GM21717 (cell line): ENCODE measurements around the gene MAPRE2.
"Not testable (repeated sequence)": the region's sequence is repeated elsewhere in the genome, so short reads cannot be mapped to it uniquely, and the experiment has no call there.

Source experiments
- ATAC-seq: cut with Tn5 transposase; IDR thresholded peaks from one replicate; pipeline ENCODE4 v1.9.1; 2021; ENCODE audit warnings: mild to moderate bottlenecking, moderate library complexity; ENCODE audit not compliant: unreplicated experiment

MAPRE2 gene

GRCh38 chr18:35088921-35089320 lies 47.7 kb downstream of the MAPRE2 start:
- ATAC-seq, result no peak

GRCh38 chr18:35089382-35089781 lies 48.2 kb downstream of the MAPRE2 start:
- ATAC-seq, result no peak

GRCh38 chr18:35089891-35090550 lies 48.8 kb downstream of the MAPRE2 start:
- ATAC-seq, result no peak

GRCh38 chr18:35091841-35092240 lies 50.6 kb downstream of the MAPRE2 start:
- ATAC-seq, result no peak

- ATAC-seq, result peak; percentile 79
These were observed 54.9 kb downstream of the MAPRE2 start for GRCh38 chr18:35095983-35096676.

- no peak for ATAC-seq
These were observed 55.4 kb downstream of the MAPRE2 start for GRCh38 chr18:35096677-35097011.

GRCh38 chr18:35097195-35097594 lies 56.0 kb downstream of the MAPRE2 start:
- no peak for ATAC-seq

GRCh38 chr18:35097763-35098162 lies 56.5 kb downstream of the MAPRE2 start:
- ATAC-seq, result no peak

GRCh38 chr18:35099911-35100310 lies 58.7 kb downstream of the MAPRE2 start:
- no peak for ATAC-seq

GRCh38 chr18:35104391-35105051 lies 63.3 kb downstream of the MAPRE2 start:
- ATAC-seq, result no peak

GRCh38 chr18:35106013-35106844 lies 65.0 kb downstream of the MAPRE2 start:
- no peak for ATAC-seq

GRCh38 chr18:35106845-35107148 lies 65.6 kb downstream of the MAPRE2 start:
- ATAC-seq, result no peak

GRCh38 chr18:35107216-35107615 lies 66.0 kb downstream of the MAPRE2 start:
- no peak for ATAC-seq

- not testable (repeated sequence) for ATAC-seq
These were observed 66.9 kb downstream of the MAPRE2 start for GRCh38 chr18:35108088-35108487.

GRCh38 chr18:35110059-35110458 lies 68.8 kb downstream of the MAPRE2 start:
- no peak for ATAC-seq

- no peak for ATAC-seq
These were observed 69.6 kb downstream of the MAPRE2 start for GRCh38 chr18:35110554-35111485.

GRCh38 chr18:35112696-35113095 lies 71.5 kb downstream of the MAPRE2 start:
- ATAC-seq, result no peak

- no peak for ATAC-seq
These were observed 73.1 kb downstream of the MAPRE2 start for GRCh38 chr18:35114305-35114704.

GRCh38 chr18:35116784-35117318 lies 75.6 kb downstream of the MAPRE2 start:
- ATAC-seq, result no peak

GRCh38 chr18:35117372-35117771 lies 76.2 kb downstream of the MAPRE2 start:
- ATAC-seq, result no peak
